GM21423 (cell line): ENCODE data around the gene AURKAIP1.
A peak's percentile ranks its signal among the peaks of the same experiment; 100 is the strongest.
"Not testable (repeated sequence)": the region's sequence is repeated elsewhere in the genome, so short reads cannot be mapped to it uniquely, and the experiment has no call there.

ENCODE experiments used
- ATAC-seq: cut with Tn5 transposase; IDR thresholded peaks from one replicate; pipeline ENCODE4 v1.9.1; 2021; ENCODE audit warnings: mild to moderate bottlenecking, moderate library complexity; ENCODE audit not compliant: unreplicated experiment

AURKAIP1 gene

DNA sequence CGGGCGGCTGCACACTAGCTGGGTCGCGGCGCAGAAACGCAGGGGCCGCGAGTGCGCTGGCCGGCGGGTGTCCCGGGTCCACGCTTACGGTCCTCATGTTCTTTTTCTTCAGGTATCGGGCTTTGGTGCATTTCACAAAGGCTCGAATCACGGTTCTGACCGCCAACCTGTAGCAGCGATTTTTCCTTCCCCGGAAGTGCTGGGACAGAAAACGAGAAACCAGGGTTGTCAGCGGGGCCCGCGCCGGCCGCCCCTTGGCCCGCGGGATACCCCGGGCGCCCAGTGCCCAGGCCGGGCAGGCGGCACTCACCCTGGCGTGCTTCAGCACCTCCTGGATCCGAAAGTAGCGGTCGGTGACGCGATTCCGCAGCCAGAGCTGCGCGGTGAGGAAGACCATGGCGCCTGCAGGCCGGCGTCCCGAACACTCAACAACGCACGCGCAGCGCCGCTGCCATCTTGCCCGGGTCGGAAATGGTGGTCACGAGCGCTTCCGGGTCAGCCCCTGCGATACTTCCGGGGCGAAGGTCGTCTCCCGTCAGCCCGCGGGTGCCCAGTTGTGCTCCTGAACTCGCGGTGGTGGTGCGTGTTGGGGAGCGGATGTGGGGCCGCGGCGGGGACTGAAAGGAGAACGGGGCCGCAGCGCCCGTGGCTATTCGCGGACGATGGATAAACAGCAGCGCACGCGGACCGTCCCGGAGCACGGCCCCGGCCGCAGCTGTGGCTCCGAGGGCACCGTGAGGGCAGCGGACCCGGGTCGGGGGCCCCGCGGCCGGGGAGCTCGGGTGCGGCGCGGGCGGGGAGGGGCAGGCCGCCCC is 32.0 kb upstream of the AURKAIP1 start, which contains the start of gene MRPL20:
TSS of gene MRPL20 (minus strand) at position 473 of the 815 bp plus-strand sequence. CDS start at position 397, 76 bp downstream.
- ATAC-seq: peak; percentile 94

DNA sequence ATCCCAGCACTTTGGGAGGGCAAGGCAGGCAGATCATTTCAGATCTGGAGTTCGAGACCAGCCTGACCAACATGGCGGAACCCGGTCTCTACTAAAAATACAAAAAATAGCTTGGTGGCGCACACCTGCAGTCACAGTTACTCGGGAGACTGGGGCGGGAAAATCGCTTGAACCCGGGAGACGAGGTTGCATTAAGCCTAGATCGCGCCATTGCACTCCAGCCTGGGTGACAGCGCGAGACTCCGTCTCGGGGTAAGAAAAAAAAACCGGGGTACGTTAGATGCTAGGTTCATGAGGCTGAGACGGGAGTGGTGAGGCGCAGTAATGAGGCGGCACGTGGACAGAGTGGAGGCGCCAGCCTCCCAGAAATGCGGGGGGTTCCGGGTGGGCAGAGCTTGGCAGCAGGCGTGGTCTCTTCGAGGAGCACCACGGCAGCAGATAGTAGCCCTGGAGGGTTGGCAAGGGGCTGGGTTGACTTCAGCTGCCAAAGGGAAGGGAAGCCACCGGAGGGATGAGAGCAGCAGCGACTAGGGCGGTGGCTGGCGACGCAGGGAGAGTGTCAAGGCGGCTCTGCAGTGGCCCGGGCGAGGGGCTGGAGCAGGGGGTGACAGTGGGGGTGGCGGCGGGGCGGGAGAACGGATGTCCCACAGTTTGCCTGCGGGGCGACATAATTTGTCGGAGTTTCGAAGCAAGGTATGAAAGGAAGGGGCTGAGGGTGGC is 31.3 kb upstream of the AURKAIP1 start:
- no peak for ATAC-seq

DNA sequence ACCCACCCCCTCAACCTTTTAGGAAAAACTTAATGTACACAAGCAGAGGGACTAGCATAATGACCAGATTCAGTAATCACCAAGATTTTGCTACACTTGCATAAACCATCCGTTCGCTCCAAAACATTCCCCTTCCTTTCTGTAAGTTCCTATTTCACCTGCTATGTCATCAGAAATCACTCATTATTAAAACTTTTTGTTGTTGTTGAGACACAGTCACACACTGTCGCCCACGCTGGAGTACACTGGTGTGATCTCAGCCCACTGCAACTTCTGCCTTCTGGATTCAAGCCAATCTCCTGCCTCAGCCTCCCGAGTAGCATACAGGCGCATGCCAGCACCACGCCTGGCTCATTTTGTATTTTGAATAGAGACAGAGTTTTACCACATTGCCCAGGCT is 28.6 kb upstream of the AURKAIP1 start:
- ATAC-seq: no peak

DNA sequence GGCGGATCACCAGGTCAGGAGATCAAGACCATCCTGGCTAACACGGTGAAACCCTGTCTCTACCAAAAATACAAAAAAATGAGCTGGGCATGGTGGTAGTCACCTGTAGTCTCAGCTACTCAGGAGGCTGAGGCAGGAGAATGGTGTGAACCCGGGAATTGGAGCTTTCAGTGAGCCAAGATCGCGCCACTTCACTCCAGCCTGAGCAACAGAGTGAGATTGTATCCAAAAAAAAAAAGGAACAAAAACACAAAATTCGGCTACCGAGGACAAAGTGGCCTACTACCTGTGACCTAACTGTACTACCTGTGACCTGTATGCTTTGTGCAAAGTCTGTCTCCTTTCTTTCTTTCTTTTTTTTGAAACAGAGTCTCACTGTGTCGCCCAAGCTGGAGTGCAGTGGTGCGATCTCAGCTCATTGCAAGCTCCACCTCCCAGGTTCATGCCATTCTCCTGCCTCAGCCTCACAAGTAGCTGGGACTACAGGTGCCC is 27.9 kb upstream of the AURKAIP1 start:
- not testable (repeated sequence) for ATAC-seq

DNA sequence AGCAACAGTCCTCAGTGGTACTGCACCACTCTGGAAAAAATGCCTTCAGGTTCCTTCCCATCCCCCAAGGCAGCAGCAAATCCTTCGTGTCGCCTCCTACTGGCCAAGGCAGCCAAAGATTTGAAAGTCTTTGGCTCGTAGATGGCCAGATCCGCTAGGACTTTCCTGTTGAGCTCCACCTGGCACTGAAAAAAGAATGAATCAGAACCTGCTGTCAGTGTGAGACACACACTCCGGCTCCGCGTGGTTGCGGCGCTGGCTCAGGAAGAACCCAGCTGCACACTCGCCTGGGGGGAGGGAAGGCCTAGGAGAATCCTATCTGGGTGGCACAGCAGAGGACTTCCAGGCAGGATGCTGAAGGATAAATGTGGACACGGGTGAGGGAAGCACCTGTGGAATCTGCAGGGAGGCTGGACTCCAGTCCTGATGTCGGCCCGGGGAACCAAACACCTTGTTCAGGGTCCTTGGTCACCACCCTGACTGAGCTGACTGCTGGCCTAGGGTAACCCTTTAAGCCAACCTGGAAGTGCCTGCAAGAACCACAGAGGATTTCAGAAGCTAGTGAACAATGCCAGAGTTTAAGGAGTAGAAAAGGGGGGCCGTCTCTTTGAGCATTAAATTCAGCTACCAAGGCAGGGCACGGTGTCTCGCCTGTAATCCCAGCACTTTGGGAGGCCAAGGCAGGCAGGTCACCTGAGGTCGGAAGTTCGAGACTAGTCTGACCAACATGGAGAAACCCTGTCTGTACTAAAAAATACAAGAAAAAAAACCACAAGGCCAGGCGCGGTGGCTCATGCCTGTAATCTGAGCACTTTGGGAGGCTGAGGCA is 27.3 kb upstream of the AURKAIP1 start:
- no peak for ATAC-seq

DNA sequence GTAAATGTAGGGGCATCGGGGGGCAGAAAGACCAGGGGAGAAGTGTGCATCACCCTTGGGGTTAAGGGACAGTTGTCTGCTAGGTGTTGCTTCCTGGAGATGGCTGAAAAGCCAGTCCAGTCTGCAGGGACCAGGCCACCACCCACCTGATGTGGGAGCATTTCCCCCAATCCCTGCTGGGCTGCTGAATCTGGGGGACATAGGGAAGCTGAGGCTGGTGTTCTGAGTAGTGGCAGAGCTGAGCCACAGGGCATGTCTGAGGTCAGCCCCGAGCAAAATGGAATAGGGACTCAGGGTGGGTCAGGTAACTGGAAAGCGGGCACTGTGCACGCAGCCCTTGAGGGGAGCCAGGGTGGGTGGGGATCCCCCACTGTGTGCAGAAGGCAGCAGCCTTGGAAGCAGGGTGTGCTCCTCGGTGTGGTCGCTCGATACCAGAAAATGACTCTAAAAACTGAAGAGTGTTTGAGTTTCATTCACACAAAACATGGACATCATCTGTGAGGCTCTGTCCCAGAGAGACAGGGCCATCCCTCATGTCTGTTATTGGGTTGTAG is 26.5 kb upstream of the AURKAIP1 start:
- ATAC-seq: no peak

DNA sequence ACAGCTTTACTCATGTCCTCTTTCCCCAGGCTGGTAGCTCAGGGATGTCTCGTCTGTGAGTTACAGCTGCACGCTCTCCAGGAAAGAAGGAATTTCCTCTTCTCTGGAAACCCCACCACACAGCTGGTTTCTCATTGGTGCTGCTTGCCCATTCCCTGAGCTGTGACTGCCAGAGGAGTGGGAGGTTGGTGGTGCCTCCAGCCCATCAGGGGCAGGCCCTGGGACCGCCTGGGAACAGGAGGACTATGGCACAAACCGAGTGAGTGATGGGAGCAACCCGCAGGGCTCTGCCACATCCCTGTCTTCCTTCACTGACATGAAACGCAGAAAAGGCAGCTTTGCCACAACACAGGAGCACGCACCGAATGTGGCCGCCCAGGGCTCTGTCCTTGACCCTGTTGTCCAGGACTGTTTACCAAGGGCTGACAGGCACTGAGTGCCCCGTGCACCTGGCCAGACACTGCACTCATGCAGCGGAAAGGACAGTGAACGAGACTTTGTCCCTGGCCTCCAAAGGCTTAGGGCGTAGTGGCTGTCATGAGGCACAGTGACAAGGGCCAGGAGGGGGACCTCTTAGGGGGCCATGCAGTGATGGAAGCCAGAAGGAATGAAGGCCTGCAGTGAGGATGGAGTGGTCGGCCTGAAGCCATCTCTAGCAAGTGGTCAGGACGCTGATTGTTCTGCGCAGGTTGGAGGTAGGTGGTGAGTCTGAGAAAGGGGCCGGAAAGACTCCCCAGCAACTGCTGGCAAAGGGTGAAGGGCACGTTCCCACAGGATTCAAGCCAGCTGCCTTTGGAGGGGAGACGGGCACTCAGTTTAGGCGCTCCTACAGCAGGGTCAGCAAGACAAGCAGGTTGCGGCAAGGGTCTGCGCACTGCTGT is 25.8 kb upstream of the AURKAIP1 start:
- no peak for ATAC-seq

DNA sequence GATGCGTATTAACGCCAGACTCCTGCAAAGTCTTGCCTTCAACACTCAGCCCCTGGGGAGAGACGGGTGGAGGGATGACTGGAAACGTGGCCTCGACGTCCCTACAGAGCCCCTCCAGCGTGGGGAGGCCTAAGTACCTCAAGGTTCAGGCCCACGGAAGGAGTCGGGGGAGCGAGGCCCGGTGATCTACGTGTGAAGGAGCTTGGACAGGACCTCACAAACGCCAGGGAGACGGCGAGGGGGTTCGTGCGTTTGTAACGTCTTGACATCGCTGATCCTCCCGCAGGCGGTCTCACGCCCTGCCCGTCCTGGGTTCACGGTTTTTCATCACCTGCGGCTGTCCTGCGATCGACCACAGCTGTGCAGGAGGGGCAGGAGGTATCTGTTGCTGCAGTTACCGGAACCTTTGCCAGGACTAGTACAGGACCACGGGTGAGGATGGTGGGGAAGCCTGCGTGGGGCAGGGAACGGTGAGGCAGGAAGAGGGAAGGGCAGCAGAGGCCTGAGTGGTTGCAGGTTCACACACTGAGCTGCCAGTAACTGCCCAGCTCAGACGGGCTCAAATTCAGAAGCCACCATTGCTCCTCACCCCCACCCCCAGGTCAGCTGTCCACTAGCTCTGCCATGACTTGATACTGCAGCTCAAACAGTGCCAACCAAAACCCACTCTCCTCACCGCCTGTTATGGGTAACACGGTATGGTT is 25.0 kb upstream of the AURKAIP1 start:
- ATAC-seq: no peak

DNA sequence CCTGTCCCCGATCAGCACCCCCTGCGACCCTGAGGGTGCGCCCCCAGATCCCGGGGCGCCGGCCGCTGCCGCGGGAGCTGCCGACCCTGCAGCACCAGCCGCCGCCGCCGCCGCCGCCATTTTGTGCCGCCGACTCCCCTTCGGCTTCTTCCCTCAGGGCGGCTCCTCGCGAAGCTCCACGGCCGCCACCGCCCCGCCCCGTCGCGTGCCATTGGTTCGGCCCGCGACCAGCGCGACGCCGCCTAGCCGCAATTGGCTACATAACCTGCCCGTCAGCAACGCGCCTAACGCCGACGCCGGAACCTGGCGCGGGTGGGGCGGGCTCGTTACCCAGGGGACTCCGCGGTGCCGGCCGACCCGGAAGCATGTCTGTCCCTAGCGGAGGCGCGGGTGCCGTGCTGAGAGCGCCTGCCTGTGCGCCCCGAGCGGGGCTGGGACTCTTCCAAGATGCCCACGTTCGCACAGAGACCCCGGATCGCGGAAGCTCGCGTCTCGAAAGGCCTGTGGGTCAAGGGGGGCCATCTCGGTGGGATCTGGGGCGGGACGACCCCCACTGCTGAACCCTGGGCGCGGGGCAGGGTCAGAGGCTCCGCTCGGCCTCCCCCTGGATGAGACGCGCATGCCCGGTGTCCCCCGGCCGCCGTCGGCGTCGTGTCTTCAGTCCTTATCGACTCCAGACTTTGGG is 24.3 kb upstream of the AURKAIP1 start, which contains the start of gene CCNL2:
TSS of gene CCNL2 (minus strand) at position 149 of the 685 bp plus-strand sequence. CDS start at position 120, 29 bp downstream.
- peak; percentile 93 for ATAC-seq

DNA sequence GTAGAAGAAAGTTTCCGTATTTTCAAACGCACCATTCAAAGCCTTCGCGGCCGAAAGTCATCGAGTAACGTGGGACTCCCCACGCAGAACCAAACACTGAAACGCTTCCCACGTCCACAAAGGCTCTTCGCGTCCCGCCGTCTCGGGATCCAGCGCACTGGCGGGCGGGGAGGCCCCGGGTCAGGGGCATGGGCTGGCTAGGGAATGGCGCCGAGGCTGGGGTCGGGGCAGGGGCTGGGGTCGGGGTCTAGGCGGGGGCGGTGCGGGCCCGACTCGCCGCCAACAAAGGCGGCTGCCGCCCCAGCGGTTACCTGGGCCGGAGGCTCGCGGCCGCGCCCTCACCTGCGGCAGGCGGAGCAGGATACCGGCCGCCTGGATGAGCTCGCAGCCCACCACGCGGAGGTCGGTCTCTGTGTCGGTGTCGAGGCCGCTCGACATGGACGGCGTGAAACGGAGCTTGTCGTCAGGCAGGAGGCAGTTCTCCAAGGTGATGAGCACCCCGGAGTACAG is 23.7 kb upstream of the AURKAIP1 start:
- ATAC-seq: peak; percentile 1

DNA sequence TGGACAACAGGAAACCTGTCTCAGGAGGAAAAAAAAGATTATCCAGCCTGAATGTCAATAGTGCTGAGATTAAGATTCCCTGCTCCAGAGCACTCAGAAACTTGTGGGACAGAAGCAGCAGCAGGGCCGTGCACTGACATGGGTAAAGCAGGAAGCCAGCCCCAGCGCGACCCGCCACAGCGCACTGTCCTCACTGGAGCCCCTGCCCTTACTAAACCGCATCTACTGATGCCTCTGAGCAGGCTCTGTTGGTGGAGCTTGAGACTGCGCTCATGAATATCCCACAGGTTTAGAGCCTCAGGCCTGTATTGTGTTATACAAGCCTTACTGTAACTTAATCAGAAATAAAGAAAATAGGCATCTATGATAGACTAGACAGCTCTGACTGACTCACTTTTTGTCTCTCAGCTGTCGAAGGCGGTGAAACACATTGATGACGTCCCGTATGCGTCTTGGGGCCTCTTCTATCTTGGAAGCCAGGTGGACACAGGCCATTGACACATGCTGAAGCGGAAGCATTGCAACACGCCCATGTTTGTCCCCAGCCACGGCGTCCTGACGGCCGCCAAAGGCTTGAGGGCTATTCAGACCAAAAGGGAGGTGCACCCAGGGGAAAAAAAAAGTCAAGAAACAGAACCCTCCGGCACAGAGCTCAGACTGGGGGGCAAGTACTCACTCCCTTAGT is 23.0 kb upstream of the AURKAIP1 start:
- ATAC-seq: no peak

DNA sequence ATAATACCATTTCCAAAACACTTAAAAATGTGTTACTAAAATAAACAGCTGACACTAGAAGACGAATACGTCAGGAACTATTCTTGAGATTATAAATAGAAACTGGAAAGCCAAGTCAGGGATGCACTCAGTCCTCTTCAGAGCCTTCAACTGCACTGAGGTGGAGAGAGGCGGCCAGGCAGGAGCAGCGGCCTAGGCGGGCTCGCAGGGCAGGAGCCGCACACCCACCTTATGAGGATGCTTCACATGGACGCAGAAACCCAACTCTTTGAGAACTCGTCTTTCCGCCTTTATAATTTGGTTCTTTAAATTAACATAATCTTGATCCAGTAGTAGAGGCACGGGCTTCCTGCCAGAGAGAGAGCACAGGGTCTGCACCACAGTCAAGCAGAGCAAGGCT is 20.2 kb upstream of the AURKAIP1 start:
- ATAC-seq: no peak

DNA sequence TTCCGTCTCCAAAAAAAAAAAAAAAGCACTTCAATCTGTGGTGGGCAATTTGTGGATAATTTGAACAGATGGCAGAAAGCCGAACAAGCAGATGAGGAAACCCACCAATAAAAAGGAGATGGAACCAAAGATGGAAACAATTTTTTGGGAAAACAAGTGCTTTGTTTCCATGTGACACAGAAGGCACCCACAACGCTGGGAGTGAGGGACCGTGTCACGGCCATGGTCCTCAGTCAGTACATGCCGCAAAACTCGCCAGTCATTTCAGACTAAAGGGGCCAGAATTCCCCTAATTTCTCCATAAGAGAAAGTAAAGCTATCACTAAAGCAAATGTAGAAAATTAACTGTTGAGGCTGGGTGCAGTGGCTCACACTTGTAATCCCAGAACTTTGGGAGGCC is 19.1 kb upstream of the AURKAIP1 start:
- no peak for ATAC-seq

DNA sequence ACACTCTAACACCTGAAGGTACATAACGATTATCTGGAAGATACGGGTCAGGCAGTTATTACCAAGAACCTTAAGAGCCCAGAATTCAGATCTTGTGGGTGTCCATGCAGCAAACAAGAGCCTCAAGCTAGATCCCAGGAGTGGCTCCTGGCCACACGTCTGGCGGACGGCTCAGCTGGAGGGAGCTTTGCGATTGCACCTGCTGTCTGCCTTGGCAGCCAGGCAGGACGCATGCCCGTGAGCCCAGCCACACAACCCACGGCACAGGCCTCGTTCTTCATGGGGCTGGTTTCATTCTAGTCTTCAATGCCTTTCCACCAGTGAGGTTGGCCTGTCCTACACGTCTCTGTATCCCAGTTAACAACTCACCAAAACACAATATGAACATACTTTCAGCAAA is 18.4 kb upstream of the AURKAIP1 start:
- no peak for ATAC-seq

DNA sequence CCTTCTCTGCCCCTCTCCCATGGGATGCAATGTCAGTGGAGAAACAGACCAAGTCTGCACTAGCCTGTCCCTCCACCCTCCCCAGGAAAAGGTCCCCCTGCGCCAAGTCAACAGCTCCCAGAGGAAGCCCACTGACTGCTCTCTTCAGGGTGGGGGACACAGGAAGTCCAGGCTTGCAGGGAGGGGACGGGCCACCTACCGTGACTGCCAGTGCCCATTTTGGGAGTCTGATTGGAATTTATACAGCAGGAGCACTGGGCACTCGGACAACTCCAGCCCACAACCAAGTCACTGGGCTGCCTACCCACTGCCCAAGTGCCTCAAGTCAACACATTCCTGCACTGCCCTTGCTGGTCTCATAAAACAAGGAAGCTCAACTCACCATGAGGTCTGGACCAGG is 18.0 kb upstream of the AURKAIP1 start:
- ATAC-seq: no peak

DNA sequence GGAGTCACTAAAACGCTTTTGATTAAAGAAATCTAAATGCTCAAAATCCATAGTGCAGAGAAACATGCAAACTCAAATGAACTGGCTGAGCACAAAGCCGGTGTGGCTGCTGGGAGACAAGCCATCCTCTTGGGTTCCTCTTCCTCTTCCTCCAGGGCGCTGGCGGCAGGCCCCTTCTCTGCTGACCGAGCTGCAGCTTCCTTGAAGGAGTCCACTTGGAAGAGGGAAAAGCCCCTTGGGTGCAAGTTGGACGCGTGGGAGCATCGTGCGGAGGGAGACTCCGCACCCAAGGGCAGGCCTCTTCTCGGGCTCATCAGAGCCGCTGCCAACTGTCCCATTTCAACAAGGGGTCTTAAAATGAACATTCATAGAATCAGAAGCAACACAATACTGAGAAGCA is 16.2 kb upstream of the AURKAIP1 start:
- ATAC-seq: no peak

DNA sequence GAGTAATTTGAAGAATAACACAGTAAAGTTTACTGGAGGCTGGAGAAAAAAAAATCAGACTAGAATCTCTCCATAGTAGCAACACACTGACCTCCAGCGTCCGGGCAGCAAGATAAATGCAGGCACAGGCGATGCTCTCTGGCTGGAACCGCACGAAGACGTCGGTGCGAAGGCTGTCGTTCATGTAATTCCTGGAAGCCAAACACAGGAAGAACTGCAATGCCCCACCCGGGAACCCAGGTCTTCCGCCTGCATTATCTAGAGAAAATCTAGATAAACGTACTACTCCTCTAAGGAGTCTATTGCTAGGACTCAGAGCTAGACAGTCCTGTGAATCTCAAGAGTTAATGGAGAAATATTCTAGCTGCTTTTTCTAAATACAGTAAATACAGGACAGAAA is 15.7 kb upstream of the AURKAIP1 start:
- no peak for ATAC-seq

DNA sequence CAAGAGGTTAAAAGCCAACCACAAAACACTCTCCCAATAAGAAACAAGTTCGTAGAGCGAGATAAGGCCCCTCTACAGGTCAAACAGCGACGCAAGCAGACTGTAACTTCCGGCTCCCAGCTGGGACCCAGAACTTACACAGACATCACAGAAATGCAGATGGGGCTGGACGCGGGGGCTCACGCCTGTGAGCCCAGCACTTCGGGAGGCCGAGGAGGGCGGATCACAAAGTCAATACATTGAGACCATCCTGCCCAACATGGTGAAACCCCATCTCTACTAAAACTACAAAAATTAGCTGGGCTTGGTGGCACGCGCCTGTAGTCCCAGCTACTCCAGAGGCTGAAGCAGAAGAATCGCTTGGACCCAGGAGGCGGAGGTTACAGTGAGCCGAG is 13.1 kb upstream of the AURKAIP1 start:
- no peak for ATAC-seq
